Stimulated activated effector memory CD8-positive, alpha-beta T cell treated with anti-CD3 and anti-CD28 coated beads, Interleukin-12 subunit alpha, Interleukin-12 subunit beta, amount 100 ng/mL, for 72 hours (primary cell): Measurements from ENCODE around the gene PRRG2.
"Not testable (repeated sequence)": the region's sequence is repeated elsewhere in the genome, so short reads cannot be mapped to it uniquely, and the experiment has no call there.

Experiments
- ATAC-seq: fragments of 150-1000 bp; cut with Tn5 transposase; 2 replicates; pipeline ENCODE4 v1.10.0; 2021
- DNase-seq, 2 donors: peaks; one replicate each; pipeline ENCODE4 v3.0.0; 2021 to 2022; ENCODE audit warnings: low spot score in 2 of 2
- H3K27ac Mint-ChIP-seq: one replicate; pipeline ENCODE4 v1.8.0; 2022; ENCODE audit warnings: mild to moderate bottlenecking, mixed read lengths
- H3K36me3 Mint-ChIP-seq: one replicate; pipeline ENCODE4 v1.8.0; 2022; ENCODE audit warnings: mild to moderate bottlenecking, mixed read lengths
- H3K4me1 Mint-ChIP-seq: one replicate; pipeline ENCODE4 v1.8.0; 2022; ENCODE audit warnings: mixed read lengths
- H3K4me3 Mint-ChIP-seq: one replicate; pipeline ENCODE4 v1.8.0; 2022; ENCODE audit warnings: mild to moderate bottlenecking, mixed read lengths
- H3K9me3 Mint-ChIP-seq: one replicate; pipeline ENCODE4 v1.8.0; 2022; ENCODE audit warnings: mixed read lengths

PRRG2 gene

GRCh38 chr19:49632576-49632975, 51.5 kb downstream of the PRRG2 start:
- Mint-ChIP-seq H3K36me3 (peaks cover 46% of the 10 kb centered on the region), H3K4me3 (no peak overlapping the region), H3K4me1 (peaks cover 16% of the 10 kb centered on the region), H3K27ac (no peak overlapping the region), H3K9me3 (no peaks in the 10 kb centered on the region)
- DNase-seq, result no peak
- ATAC-seq, result no peak

GRCh38 chr19:49633273-49633672, 52.2 kb downstream of the PRRG2 start:
- H3K4me1 Mint-ChIP-seq, result peaks cover 23% of the 10 kb centered on the region
- H3K9me3 Mint-ChIP-seq, DNase-seq, H3K4me3 Mint-ChIP-seq, H3K27ac Mint-ChIP-seq, ATAC-seq: not testable (repeated sequence)
- peaks cover 39% of the 10 kb centered on the region for H3K36me3 Mint-ChIP-seq

- Mint-ChIP-seq H3K4me1 (peaks cover 39% of the 10 kb centered on the region), H3K27ac (peak overlapping the region; percentile 74), H3K4me3 (no peak overlapping the region), H3K36me3 (peaks cover 45% of the 10 kb centered on the region), H3K9me3 (no peaks in the 10 kb centered on the region)
- DNase-seq, result no peak
- ATAC-seq, result no peak
Measured at GRCh38 chr19:49635530-49636232, 54.6 kb downstream of the PRRG2 start.

- peaks cover 46% of the 10 kb centered on the region for H3K36me3 Mint-ChIP-seq
- peaks cover 44% of the 10 kb centered on the region for H3K4me1 Mint-ChIP-seq
- DNase-seq, result no peak
- peak overlapping the region; percentile 74 for H3K27ac Mint-ChIP-seq
- H3K4me3 Mint-ChIP-seq, result no peak overlapping the region
- no peaks in the 10 kb centered on the region for H3K9me3 Mint-ChIP-seq
- no peak for ATAC-seq
Measured at GRCh38 chr19:49636233-49636932, 55.3 kb downstream of the PRRG2 start.

GRCh38 chr19:49637821-49638738, 57.0 kb downstream of the PRRG2 start:
- Mint-ChIP-seq H3K4me3 (peak overlapping the region; percentile 99), H3K9me3 (no peaks in the 10 kb centered on the region), H3K4me1 (peaks cover 57% of the 10 kb centered on the region), H3K36me3 (peaks cover 58% of the 10 kb centered on the region), H3K27ac (peak overlapping the region; percentile 99)
- DNase-seq (no peak), ATAC-seq (no peak)

GRCh38 chr19:49639401-49640112, 58.4 kb downstream of the PRRG2 start:
- Mint-ChIP-seq H3K27ac (peak overlapping the region; percentile 99), H3K4me3 (peak overlapping the region; percentile 99), H3K4me1 (peaks cover 70% of the 10 kb centered on the region), H3K9me3 (no peaks in the 10 kb centered on the region), H3K36me3 (peaks cover 65% of the 10 kb centered on the region)
- peak in 1 of 2 donors; percentile 63 for DNase-seq
- no peak for ATAC-seq

GRCh38 chr19:49640113-49640898, 59.2 kb downstream of the PRRG2 start, which contains the start of gene RRAS:
Gene RRAS (minus strand): TSS chr19:49640143. CDS start chr19:49640098, 45 bp downstream.
- peak within 1 kb of the TSS; percentile 99 for H3K4me3 Mint-ChIP-seq
- peak within 1 kb of the TSS; percentile 99 for H3K27ac Mint-ChIP-seq
- H3K4me1 Mint-ChIP-seq, result peaks cover 74% of the 10 kb centered on the region
- no peaks in the 10 kb centered on the region for H3K9me3 Mint-ChIP-seq
- peak; percentile 97 to 100 for DNase-seq
- peaks cover 61% of the 10 kb centered on the region for H3K36me3 Mint-ChIP-seq
- peak; percentile 79 for ATAC-seq
